A673 (cell line): ENCODE results near the gene PTPN21. TPM values are rescaled to one million over a fixed set of nuclear protein-coding genes. Genes with fewer than 3 reads are reported as not detected.

Experiments
- BruUV-seq: library from RNA; stranded (reverse); fragments of 400-500 nt; replicated peaks from 2 replicates; lab custom pipeline; 2021; lab: Mats Ljungman, UMichigan
- CTCF ChIA-PET: fragments of 300-600 bp; sonication (Branson Sonifier 250); formaldehyde crosslinking; loops from one replicate; lab custom pipeline; 2022; ENCODE audit warnings: antibody characterized with exemption; lab: Charles Lee
- POLR2A ChIA-PET: fragments of 300-600 bp; sonication (Branson Sonifier 250); formaldehyde crosslinking; loops from one replicate; lab custom pipeline; 2022; ENCODE audit warnings: antibody characterized with exemption; ENCODE audit not compliant: low non-redundant PET; lab: Charles Lee
- DNase-seq: peaks from one replicate; pipeline ENCODE4 v3.0.0-alpha.2; 2015; ENCODE audit warnings: low spot score
- H3K27ac ChIP-seq: fragments of 200-600 bp; sonication (generic); 2 replicates; pipeline ENCODE4 v1.5.1; 2016; ENCODE audit warnings: mixed run types, low read depth, mild to moderate bottlenecking, mixed read lengths, antibody characterized with exemption, low read length; ENCODE audit not compliant: poor library complexity, severe bottlenecking
- H3K27me3 ChIP-seq: fragments of 200-600 bp; sonication (generic); replicated peaks from 2 replicates; pipeline ENCODE4 v1.6.1; 2017; ENCODE audit warnings: mixed run types, low read depth, mild to moderate bottlenecking, mixed read lengths, antibody characterized with exemption, low read length; ENCODE audit not compliant: insufficient read depth, poor library complexity
- H3K36me3 ChIP-seq: fragments of 200-600 bp; sonication (generic); 2 replicates; pipeline ENCODE4 v1.6.1; 2016; ENCODE audit warnings: mixed run types, mild to moderate bottlenecking, mixed read lengths, antibody characterized with exemption, low read length; ENCODE audit not compliant: insufficient read depth, poor library complexity, severe bottlenecking
- H3K4me1 ChIP-seq: fragments of 200-600 bp; sonication (generic); 2 replicates; pipeline ENCODE4 v1.6.1; 2017; ENCODE audit warnings: mixed run types, mild to moderate bottlenecking, mixed read lengths, antibody characterized with exemption, low read length; ENCODE audit not compliant: insufficient read depth, poor library complexity, severe bottlenecking
- H3K4me3 ChIP-seq: fragments of 200-600 bp; sonication (generic); 2 replicates; pipeline ENCODE4 v1.5.1; 2016; ENCODE audit warnings: low read depth, mixed run types, mild to moderate bottlenecking, mixed read lengths, low read length; ENCODE audit not compliant: poor library complexity, severe bottlenecking
- H3K9me3 ChIP-seq: fragments of 200-600 bp; sonication (generic); 2 replicates; pipeline ENCODE4 v1.6.1; 2016; ENCODE audit warnings: mixed run types, low read depth, mild to moderate bottlenecking, mixed read lengths, antibody characterized with exemption, low read length; ENCODE audit not compliant: poor library complexity, severe bottlenecking
- CTCF ChIP-seq: fragments of 300-800, 200-600 bp; sonication (generic); conservative IDR thresholded peaks from 2 replicates; pipeline ENCODE4 v1.5.1; 2017; ENCODE audit warnings: low read depth, mild to moderate bottlenecking, antibody characterized with exemption, low read length, moderate library complexity, mixed read lengths
- EZH2 ChIP-seq: fragments of 200-600 bp; sonication (generic); IDR thresholded peaks from 2 replicates; pipeline ENCODE4 v1.6.1; 2017; ENCODE audit warnings: borderline replicate concordance, low read depth, mild to moderate bottlenecking, mixed read lengths, antibody characterized with exemption, low read length; ENCODE audit not compliant: poor library complexity, severe bottlenecking
- intact Hi-C: fragments of 100-400 bp; cut with micrococcal nuclease; formaldehyde crosslinking; loops from one replicate; pipeline ENCODE4 v1.10.0; 2022; ENCODE audit not compliant: unreplicated experiment
- total RNA-seq: library from RNA; stranded (reverse); gene quantifications from 2 replicates; pipeline ENCODE4 v1.2.3, GENCODE V29; 2021

PTPN21 gene
- total RNA-seq, 1 experiment from 2014 or later: 6.1 TPM

GRCh38 chr14:88477513-88478250 lies 77.1 kb downstream of the PTPN21 start:
- POLR2A ChIA-PET: no interaction called here
- DNase-seq: no peak
- Histone ChIP-seq H3K4me1 (no peaks in the 10 kb centered on the region), H3K27me3 (no peaks in the 10 kb centered on the region), H3K4me3 (no peak overlapping the region), H3K9me3 (no peaks in the 10 kb centered on the region), H3K27ac (no peak overlapping the region), H3K36me3 (no peaks in the 10 kb centered on the region)
- TF ChIP-seq EZH2 (no peak), CTCF (no peak)
- intact Hi-C loops: no loop called here
- CTCF ChIA-PET: no interaction called here
- no TSS peak for BruUV-seq

- BruUV-seq: no TSS peak
- no peak for DNase-seq
- H3K27me3 ChIP-seq: no peaks in the 10 kb centered on the region
- no peaks in the 10 kb centered on the region for H3K9me3 ChIP-seq
- no peaks in the 10 kb centered on the region for H3K36me3 ChIP-seq
- ChIA-PET POLR2A (no interaction called here), CTCF (no interaction called here)
- no peaks in the 10 kb centered on the region for H3K4me1 ChIP-seq
- intact Hi-C loops: no loop called here
- no peak overlapping the region for H3K4me3 ChIP-seq
- H3K27ac ChIP-seq: no peak overlapping the region
- TF ChIP-seq CTCF: no peak
- TF ChIP-seq EZH2: no peak
These were observed 78.0 kb downstream of the PTPN21 start for GRCh38 chr14:88476825-88477224.

GRCh38 chr14:88476214-88476774 lies 78.5 kb downstream of the PTPN21 start:
- Histone ChIP-seq H3K4me1 (no peaks in the 10 kb centered on the region), H3K9me3 (no peaks in the 10 kb centered on the region), H3K27me3 (no peaks in the 10 kb centered on the region), H3K4me3 (no peak overlapping the region), H3K27ac (no peak overlapping the region), H3K36me3 (no peaks in the 10 kb centered on the region)
- intact Hi-C loops: no loop called here
- ChIA-PET CTCF (no interaction called here), POLR2A (no interaction called here)
- no TSS peak for BruUV-seq
- TF ChIP-seq EZH2 (no peak), CTCF (no peak)
- no peak for DNase-seq
